ENCODE data around the gene KRTAP23-1. TPM values are rescaled to one million over a fixed set of nuclear protein-coding genes. Genes with fewer than 3 reads are reported as not detected.

KRTAP23-1 gene
- polyA plus RNA-seq, 2 donors = not detected

- Histone ChIP-seq H3K4me1 (ENCODE audit: control insufficient read depth in 2 of 2, insufficient read depth in 2 of 2, low read length in 1 of 2) (no peaks in the 10 kb centered on the region), H3K9me3 (ENCODE audit: control insufficient read depth in 2 of 2, insufficient read depth in 1 of 2, low read depth in 1 of 2, low read length in 1 of 2) (peaks cover 0 to 3% of the 10 kb centered on the region in 2 donors), H3K27ac (ENCODE audit: low read depth in 2 of 2, low read length in 1 of 2) (no peak overlapping the region), H3K36me3 (ENCODE audit: control insufficient read depth in 2 of 2, insufficient read depth in 2 of 2, low read length in 1 of 2) (no peaks in the 10 kb centered on the region), H3K4me3 (ENCODE audit: low read depth in 1 of 2, low read length in 2 of 2) (no peak overlapping the region), H3K27me3 (ENCODE audit: control insufficient read depth in 1 of 2, insufficient read depth in 2 of 2, low read length in 2 of 2) (peaks cover 0 to 2% of the 10 kb centered on the region in 2 donors)
- 67 to 76% methylated on average over 2 of the region's 2 CpGs for WGBS, 2 donors
Measured at GRCh38 chr21:30345014-30345413, 3.4 kb downstream of the KRTAP23-1 start.

GRCh38 chr21:30340714-30341573, 7.5 kb downstream of the KRTAP23-1 start:
- peaks cover 0 to 2% of the 10 kb centered on the region in 2 donors for H3K27me3 ChIP-seq (ENCODE audit: control insufficient read depth in 1 of 2, insufficient read depth in 2 of 2, low read length in 2 of 2)
- H3K9me3 ChIP-seq (ENCODE audit: control insufficient read depth in 2 of 2, insufficient read depth in 1 of 2, low read depth in 1 of 2, low read length in 1 of 2) = peaks cover 0 to 3% of the 10 kb centered on the region in 2 donors
- WGBS, 2 donors = 88 to 89% methylated on average over 2 of the region's 2 CpGs
- H3K36me3 ChIP-seq (ENCODE audit: control insufficient read depth in 2 of 2, insufficient read depth in 2 of 2, low read length in 1 of 2) = no peaks in the 10 kb centered on the region
- no peak overlapping the region for H3K4me3 ChIP-seq (ENCODE audit: low read depth in 1 of 2, low read length in 2 of 2)
- H3K4me1 ChIP-seq (ENCODE audit: control insufficient read depth in 2 of 2, insufficient read depth in 2 of 2, low read length in 1 of 2) = no peaks in the 10 kb centered on the region
- no peak overlapping the region for H3K27ac ChIP-seq (ENCODE audit: low read depth in 2 of 2, low read length in 1 of 2)

DNA sequence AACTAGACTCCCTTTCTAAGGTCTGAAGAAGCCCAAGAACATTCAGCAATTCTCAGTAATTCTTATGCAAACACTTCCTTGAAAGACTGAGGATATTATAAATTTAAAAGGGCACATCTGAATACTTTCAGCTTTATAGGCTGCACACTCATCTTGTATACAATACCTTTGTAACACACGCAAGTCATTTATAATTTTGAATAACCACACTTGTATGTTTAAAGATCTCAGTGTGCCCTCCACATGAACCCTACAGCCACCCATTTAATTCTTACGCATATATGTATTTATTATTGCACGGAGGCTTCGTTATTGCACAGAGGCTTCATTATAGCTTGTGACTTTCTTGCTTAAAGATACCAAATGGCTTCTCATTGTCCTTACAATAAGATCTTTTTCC, 9.7 kb downstream of the KRTAP23-1 start:
- 65 to 69% methylated on average over 4 of the region's 4 CpGs for WGBS, 2 donors
- Histone ChIP-seq H3K27ac (ENCODE audit: low read depth in 2 of 2, low read length in 1 of 2) (no peak overlapping the region), H3K4me1 (ENCODE audit: control insufficient read depth in 2 of 2, insufficient read depth in 2 of 2, low read length in 1 of 2) (no peaks in the 10 kb centered on the region), H3K4me3 (ENCODE audit: low read depth in 1 of 2, low read length in 2 of 2) (no peak overlapping the region), H3K36me3 (ENCODE audit: control insufficient read depth in 2 of 2, insufficient read depth in 2 of 2, low read length in 1 of 2) (no peaks in the 10 kb centered on the region), H3K9me3 (ENCODE audit: control insufficient read depth in 2 of 2, insufficient read depth in 1 of 2, low read depth in 1 of 2, low read length in 1 of 2) (no peaks in the 10 kb centered on the region), H3K27me3 (ENCODE audit: control insufficient read depth in 1 of 2, insufficient read depth in 2 of 2, low read length in 2 of 2) (no peaks in the 10 kb centered on the region)

DNA sequence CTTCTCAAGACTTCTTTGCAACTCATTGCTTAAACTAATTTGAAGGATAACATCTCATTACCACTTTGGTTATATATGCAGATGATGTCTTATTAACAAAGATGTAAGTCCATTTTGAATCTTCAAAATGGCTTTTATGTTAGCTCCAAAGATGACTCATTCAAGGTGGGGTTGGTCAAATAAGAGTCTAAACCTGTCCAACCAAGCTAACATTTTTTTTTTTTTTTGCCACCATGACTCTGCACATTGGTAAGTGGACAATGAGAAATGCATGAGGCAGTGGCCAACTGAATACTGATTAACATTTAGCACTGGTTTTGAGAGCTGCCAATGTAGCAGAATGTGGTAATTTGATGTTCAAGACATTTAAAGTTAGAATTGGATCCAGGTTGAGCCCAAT, 10.6 kb downstream of the KRTAP23-1 start:
- H3K9me3 ChIP-seq (ENCODE audit: control insufficient read depth in 2 of 2, insufficient read depth in 1 of 2, low read depth in 1 of 2, low read length in 1 of 2) = no peaks in the 10 kb centered on the region
- H3K4me1 ChIP-seq (ENCODE audit: control insufficient read depth in 2 of 2, insufficient read depth in 2 of 2, low read length in 1 of 2) = no peaks in the 10 kb centered on the region
- H3K27ac ChIP-seq (ENCODE audit: low read depth in 2 of 2, low read length in 1 of 2) = no peak overlapping the region
- no peaks in the 10 kb centered on the region for H3K36me3 ChIP-seq (ENCODE audit: control insufficient read depth in 2 of 2, insufficient read depth in 2 of 2, low read length in 1 of 2)
- no peaks in the 10 kb centered on the region for H3K27me3 ChIP-seq (ENCODE audit: control insufficient read depth in 1 of 2, insufficient read depth in 2 of 2, low read length in 2 of 2)
- H3K4me3 ChIP-seq (ENCODE audit: low read depth in 1 of 2, low read length in 2 of 2) = no peak overlapping the region

DNA sequence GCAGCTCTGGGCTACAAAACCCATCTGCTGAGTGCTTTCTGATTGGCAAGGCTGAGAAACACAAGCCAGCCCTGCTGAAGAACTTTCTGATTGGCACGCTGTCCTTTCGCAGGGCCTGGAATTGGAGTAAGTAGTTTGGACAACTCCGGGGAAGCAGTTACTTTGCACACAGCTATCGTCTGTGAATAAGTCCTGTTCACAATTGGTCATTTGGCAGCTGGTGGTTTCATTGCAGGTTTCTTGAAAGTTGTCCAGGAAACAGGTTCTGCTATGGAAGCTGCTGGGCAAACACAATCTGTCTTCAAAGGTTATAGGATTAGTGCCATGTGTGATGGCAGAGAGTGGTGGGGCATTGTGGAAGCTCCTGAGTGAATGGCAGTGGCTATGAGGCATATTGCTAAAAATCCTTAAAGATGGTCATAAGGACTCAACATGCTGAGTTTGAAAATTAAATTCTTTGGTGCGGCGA, 11.1 kb downstream of the KRTAP23-1 start, which contains the start of gene KRTAP27-1:
Gene KRTAP27-1 (minus strand): TSS at position 419 of the 469 bp plus-strand sequence. CDS start 26 bp downstream, at position 393.
- 85 to 86% methylated on average over 6 of the region's 6 CpGs for WGBS, 2 donors
- no peaks in the 10 kb centered on the region for H3K9me3 ChIP-seq (ENCODE audit: control insufficient read depth in 2 of 2, insufficient read depth in 1 of 2, low read depth in 1 of 2, low read length in 1 of 2)
- H3K36me3 ChIP-seq (ENCODE audit: control insufficient read depth in 2 of 2, insufficient read depth in 2 of 2, low read length in 1 of 2) = no peaks in the 10 kb centered on the region
- no peaks in the 10 kb centered on the region for H3K27me3 ChIP-seq (ENCODE audit: control insufficient read depth in 1 of 2, insufficient read depth in 2 of 2, low read length in 2 of 2)
- no peaks in the 10 kb centered on the region for H3K4me1 ChIP-seq (ENCODE audit: control insufficient read depth in 2 of 2, insufficient read depth in 2 of 2, low read length in 1 of 2)
- no peak within 1 kb of the TSS for H3K27ac ChIP-seq (ENCODE audit: low read depth in 2 of 2, low read length in 1 of 2)
- no peak within 1 kb of the TSS for H3K4me3 ChIP-seq (ENCODE audit: low read depth in 1 of 2, low read length in 2 of 2)

DNA sequence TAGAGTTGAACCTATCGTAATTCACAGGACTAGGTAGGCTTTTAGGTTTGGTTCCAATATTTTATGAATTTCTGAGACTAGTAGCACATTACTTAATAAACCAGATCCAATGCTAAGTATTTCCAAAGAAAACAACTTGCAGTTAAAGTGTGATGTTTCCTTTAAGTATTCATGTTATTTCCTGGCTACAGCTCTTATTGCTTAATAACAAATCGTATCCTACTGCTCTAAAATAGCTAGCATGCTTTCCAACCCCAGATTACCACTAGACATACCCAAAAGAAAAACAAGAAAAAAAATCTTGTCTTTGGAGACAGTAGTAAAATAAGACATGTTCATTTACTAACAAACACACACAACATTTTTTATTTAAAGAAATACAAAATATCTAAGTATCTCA, 11.8 kb downstream of the KRTAP23-1 start:
- H3K4me3 ChIP-seq (ENCODE audit: low read depth in 1 of 2, low read length in 2 of 2) = no peak overlapping the region
- no peak overlapping the region for H3K27ac ChIP-seq (ENCODE audit: low read depth in 2 of 2, low read length in 1 of 2)
- H3K27me3 ChIP-seq (ENCODE audit: control insufficient read depth in 1 of 2, insufficient read depth in 2 of 2, low read length in 2 of 2) = no peaks in the 10 kb centered on the region
- no peaks in the 10 kb centered on the region for H3K36me3 ChIP-seq (ENCODE audit: control insufficient read depth in 2 of 2, insufficient read depth in 2 of 2, low read length in 1 of 2)
- H3K9me3 ChIP-seq (ENCODE audit: control insufficient read depth in 2 of 2, insufficient read depth in 1 of 2, low read depth in 1 of 2, low read length in 1 of 2) = no peaks in the 10 kb centered on the region
- WGBS, 2 donors = 56 to 65% methylated on average over 2 of the region's 2 CpGs
- H3K4me1 ChIP-seq (ENCODE audit: control insufficient read depth in 2 of 2, insufficient read depth in 2 of 2, low read length in 1 of 2) = no peaks in the 10 kb centered on the region

DNA sequence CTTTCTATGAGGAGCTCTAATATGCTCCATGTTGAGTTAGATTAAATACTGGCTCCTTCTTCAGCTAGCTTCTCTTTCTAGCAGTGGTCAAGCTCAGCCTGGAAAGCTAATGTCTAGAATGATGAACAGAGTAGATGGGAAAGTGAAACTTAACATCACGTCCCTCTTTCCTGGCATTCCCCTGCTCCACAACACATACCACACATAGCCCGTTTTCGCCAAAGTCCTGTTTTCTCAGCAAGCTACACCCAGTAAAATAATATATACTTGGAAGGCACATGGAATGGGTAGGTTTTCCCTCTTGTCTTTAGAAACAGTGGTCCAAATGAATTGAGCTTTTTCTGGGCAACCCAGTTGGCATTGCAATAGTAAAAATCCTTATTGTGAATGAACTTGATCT, 14.7 kb downstream of the KRTAP23-1 start:
- no peak overlapping the region for H3K4me3 ChIP-seq (ENCODE audit: low read depth in 1 of 2, low read length in 2 of 2)
- 79% methylated on average over 3 of the region's 3 CpGs for WGBS, 2 donors

DNA sequence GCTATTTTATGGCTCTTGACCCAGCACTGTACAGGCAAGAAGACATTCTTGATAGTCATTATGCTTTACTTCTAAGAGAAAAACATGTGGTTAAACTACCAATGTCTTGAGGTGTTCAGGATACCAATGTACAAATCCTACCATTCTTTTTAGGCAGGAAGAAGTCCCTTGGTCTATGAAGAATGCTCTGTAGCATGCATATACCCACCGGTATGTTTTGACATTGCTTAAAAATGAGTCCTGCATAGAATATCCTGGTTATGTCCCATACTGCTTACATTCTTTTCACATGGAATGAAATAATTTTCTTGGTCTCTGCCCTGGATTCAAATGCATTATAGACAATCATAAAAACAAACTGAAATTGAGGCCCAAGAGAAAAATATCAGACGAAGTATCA, 15.7 kb downstream of the KRTAP23-1 start:
- no peaks in the 10 kb centered on the region for H3K4me1 ChIP-seq (ENCODE audit: control insufficient read depth in 2 of 2, insufficient read depth in 2 of 2, low read length in 1 of 2)
- no peaks in the 10 kb centered on the region for H3K27me3 ChIP-seq (ENCODE audit: control insufficient read depth in 1 of 2, insufficient read depth in 2 of 2, low read length in 2 of 2)
- 88 to 93% methylated on average over 2 of the region's 2 CpGs for WGBS, 2 donors
- no peaks in the 10 kb centered on the region for H3K9me3 ChIP-seq (ENCODE audit: control insufficient read depth in 2 of 2, insufficient read depth in 1 of 2, low read depth in 1 of 2, low read length in 1 of 2)
- H3K27ac ChIP-seq (ENCODE audit: low read depth in 2 of 2, low read length in 1 of 2) = no peak overlapping the region
- H3K36me3 ChIP-seq (ENCODE audit: control insufficient read depth in 2 of 2, insufficient read depth in 2 of 2, low read length in 1 of 2) = no peaks in the 10 kb centered on the region
- no peak overlapping the region for H3K4me3 ChIP-seq (ENCODE audit: low read depth in 1 of 2, low read length in 2 of 2)

More for the DNA sequence above, 14.7 kb downstream of the KRTAP23-1 start:
- Histone ChIP-seq H3K9me3 (ENCODE audit: control insufficient read depth in 2 of 2, insufficient read depth in 1 of 2, low read depth in 1 of 2, low read length in 1 of 2) (no peaks in the 10 kb centered on the region), H3K27me3 (ENCODE audit: control insufficient read depth in 1 of 2, insufficient read depth in 2 of 2, low read length in 2 of 2) (no peaks in the 10 kb centered on the region), H3K27ac (ENCODE audit: low read depth in 2 of 2, low read length in 1 of 2) (no peak overlapping the region), H3K36me3 (ENCODE audit: control insufficient read depth in 2 of 2, insufficient read depth in 2 of 2, low read length in 1 of 2) (no peaks in the 10 kb centered on the region), H3K4me1 (ENCODE audit: control insufficient read depth in 2 of 2, insufficient read depth in 2 of 2, low read length in 1 of 2) (no peaks in the 10 kb centered on the region)

GRCh38 chr21:30329203-30329875, 19.1 kb downstream of the KRTAP23-1 start:
- Histone ChIP-seq H3K4me1 (ENCODE audit: control insufficient read depth in 2 of 2, insufficient read depth in 2 of 2, low read length in 1 of 2) (no peaks in the 10 kb centered on the region), H3K27me3 (ENCODE audit: control insufficient read depth in 1 of 2, insufficient read depth in 2 of 2, low read length in 2 of 2) (no peaks in the 10 kb centered on the region), H3K4me3 (ENCODE audit: low read depth in 1 of 2, low read length in 2 of 2) (no peak overlapping the region), H3K27ac (ENCODE audit: low read depth in 2 of 2, low read length in 1 of 2) (no peak overlapping the region), H3K9me3 (ENCODE audit: control insufficient read depth in 2 of 2, insufficient read depth in 1 of 2, low read depth in 1 of 2, low read length in 1 of 2) (no peaks in the 10 kb centered on the region), H3K36me3 (ENCODE audit: control insufficient read depth in 2 of 2, insufficient read depth in 2 of 2, low read length in 1 of 2) (no peaks in the 10 kb centered on the region)
- 71 to 72% methylated on average over 4 of the region's 4 CpGs for WGBS, 2 donors
